SK-N-SH treated with all-trans-retinoic acid at 6 μM for 48 hours (cell line): ENCODE data around the gene ZEB1.

Source experiments
- ARNTL ChIP-seq: fragments of 450-650 bp; formaldehyde crosslinking; IDR thresholded peaks from 2 replicates; pipeline ENCODE4 v1.5.0; 2020; ENCODE audit warnings: low read depth, mild to moderate bottlenecking, moderate library complexity, borderline replicate concordance
- CREB5 ChIP-seq: fragments of 250-450 bp; sonication (Bioruptor Pico); IDR thresholded peaks from 2 replicates; pipeline ENCODE4 v1.5.1; 2020; ENCODE audit warnings: low read depth, mild to moderate bottlenecking, moderate library complexity
- CSDC2 ChIP-seq: fragments of 250-450 bp; sonication (Bioruptor Pico); IDR thresholded peaks from 2 replicates; pipeline ENCODE4 v1.5.0; 2020; ENCODE audit warnings: mild to moderate bottlenecking, moderate library complexity
- PATZ1 ChIP-seq: fragments of 250-450 bp; sonication (Bioruptor Pico); IDR thresholded peaks from 2 replicates; pipeline ENCODE4 v1.8.0; 2020; ENCODE audit warnings: mild to moderate bottlenecking, moderate library complexity, borderline replicate concordance
- RARB ChIP-seq: fragments of 250-450 bp; sonication (Bioruptor Pico); IDR thresholded peaks from 2 replicates; pipeline ENCODE4 v1.8.0; 2021; ENCODE audit warnings: mild to moderate bottlenecking, moderate library complexity
- SNAI2 ChIP-seq: fragments of 250-450 bp; sonication (Bioruptor Pico); IDR thresholded peaks from 2 replicates; pipeline ENCODE4 v1.5.0; 2020; ENCODE audit warnings: mild to moderate bottlenecking, moderate library complexity
- ZFP3 ChIP-seq: fragments of 250-450 bp; sonication (Bioruptor Pico); IDR thresholded peaks from 2 replicates; pipeline ENCODE4 v1.5.0; 2020; ENCODE audit warnings: mild to moderate bottlenecking, moderate library complexity
- ZFP30 ChIP-seq: fragments of 450-650 bp; formaldehyde crosslinking; IDR thresholded peaks from 2 replicates; pipeline ENCODE4 v1.5.0; 2022; ENCODE audit warnings: mild to moderate bottlenecking, moderate library complexity
- ZNF565 ChIP-seq: fragments of 450-650 bp; formaldehyde crosslinking; conservative IDR thresholded peaks from 2 replicates; pipeline ENCODE4 v1.5.0; 2020; ENCODE audit warnings: low read depth, mild to moderate bottlenecking, moderate library complexity
- ZNF8 ChIP-seq: fragments of 450-650 bp; formaldehyde crosslinking; IDR thresholded peaks from 2 replicates; pipeline ENCODE4 v1.5.0; 2020; ENCODE audit warnings: mild to moderate bottlenecking, moderate library complexity
- TF ChIP-seq, protein P1 (sequence below): fragments of 250-450 bp; sonication (Bioruptor Pico); IDR thresholded peaks from 2 replicates; pipeline ENCODE4 v1.5.0; 2020; ENCODE audit warnings: mild to moderate bottlenecking, moderate library complexity

GRCh38 chr10:31515819-31516402 is 196.9 kb downstream of the ZEB1 start:
- TF ChIP-seq ARNTL (no peak), ZNF8 (CRISPR knock-in tag) (no peak), RARB (CRISPR knock-in tag) (no peak), PATZ1 (no peak), ZNF565 (CRISPR knock-in tag) (no peak), CREB5 (no peak), CSDC2 (no peak), ZFP30 (no peak), ZFP3 (no peak), SNAI2 (CRISPR knock-in tag) (no peak)
- TF ChIP-seq, protein P1, sequence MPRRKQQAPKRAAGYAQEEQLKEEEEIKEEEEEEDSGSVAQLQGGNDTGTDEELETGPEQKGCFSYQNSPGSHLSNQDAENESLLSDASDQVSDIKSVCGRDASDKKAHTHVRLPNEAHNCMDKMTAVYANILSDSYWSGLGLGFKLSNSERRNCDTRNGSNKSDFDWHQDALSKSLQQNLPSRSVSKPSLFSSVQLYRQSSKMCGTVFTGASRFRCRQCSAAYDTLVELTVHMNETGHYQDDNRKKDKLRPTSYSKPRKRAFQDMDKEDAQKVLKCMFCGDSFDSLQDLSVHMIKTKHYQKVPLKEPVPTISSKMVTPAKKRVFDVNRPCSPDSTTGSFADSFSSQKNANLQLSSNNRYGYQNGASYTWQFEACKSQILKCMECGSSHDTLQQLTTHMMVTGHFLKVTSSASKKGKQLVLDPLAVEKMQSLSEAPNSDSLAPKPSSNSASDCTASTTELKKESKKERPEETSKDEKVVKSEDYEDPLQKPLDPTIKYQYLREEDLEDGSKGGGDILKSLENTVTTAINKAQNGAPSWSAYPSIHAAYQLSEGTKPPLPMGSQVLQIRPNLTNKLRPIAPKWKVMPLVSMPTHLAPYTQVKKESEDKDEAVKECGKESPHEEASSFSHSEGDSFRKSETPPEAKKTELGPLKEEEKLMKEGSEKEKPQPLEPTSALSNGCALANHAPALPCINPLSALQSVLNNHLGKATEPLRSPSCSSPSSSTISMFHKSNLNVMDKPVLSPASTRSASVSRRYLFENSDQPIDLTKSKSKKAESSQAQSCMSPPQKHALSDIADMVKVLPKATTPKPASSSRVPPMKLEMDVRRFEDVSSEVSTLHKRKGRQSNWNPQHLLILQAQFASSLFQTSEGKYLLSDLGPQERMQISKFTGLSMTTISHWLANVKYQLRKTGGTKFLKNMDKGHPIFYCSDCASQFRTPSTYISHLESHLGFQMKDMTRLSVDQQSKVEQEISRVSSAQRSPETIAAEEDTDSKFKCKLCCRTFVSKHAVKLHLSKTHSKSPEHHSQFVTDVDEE (CRISPR knock-in tag) = no peak
